GM20000 (cell line): ENCODE measurements around the gene PIGQ.

Experiments used
- DNase-seq: peaks from one replicate; pipeline ENCODE4 v3.0.0; 2012; ENCODE audit warnings: low spot score
- CTCF ChIP-seq: IDR thresholded peaks from 2 replicates; pipeline ENCODE4 v1.5.1; 2012; ENCODE audit warnings: mild to moderate bottlenecking, control low read depth; ENCODE audit errors: extremely low read depth, missing control alignments

Gene PIGQ

GRCh38 chr16:578232-578869 is 8.6 kb downstream of the PIGQ start:
- TF ChIP-seq CTCF, result no peak
- no peak for DNase-seq

- peak; percentile 84 for DNase-seq
- TF ChIP-seq CTCF, result peak; percentile 70
Observed at GRCh38 chr16:578870-579405, 9.2 kb downstream of the PIGQ start.

GRCh38 chr16:580141-580945 is 10.6 kb downstream of the PIGQ start:
- TF ChIP-seq CTCF, result no peak

GRCh38 chr16:580946-581498 is 11.3 kb downstream of the PIGQ start:
- DNase-seq, result no peak
- TF ChIP-seq CTCF, result no peak

More at GRCh38 chr16:580141-580945, 10.6 kb downstream of the PIGQ start:
- no peak for DNase-seq

- no peak for DNase-seq
- TF ChIP-seq CTCF, result no peak
Observed at GRCh38 chr16:582218-582613, 12.4 kb downstream of the PIGQ start.

GRCh38 chr16:582614-583331 is 13.0 kb downstream of the PIGQ start:
- no peak for DNase-seq
- TF ChIP-seq CTCF, result no peak
